GM12878 (cell line): ENCODE results near the gene SASH1. TPM values are rescaled to one million over a fixed set of nuclear protein-coding genes. Genes with fewer than 3 reads are reported as not detected.

Experiments
- ATAC-seq: fragments of 200-7000 bp; cut with Tn5 transposase; 3 replicates; pipeline ENCODE4 v1.9.1; 2020; ENCODE audit warnings: mild to moderate bottlenecking, moderate library complexity
- BruUV-seq: library from RNA; stranded (reverse); fragments of 400-500 nt; replicated peaks from 2 replicates; lab custom pipeline; 2021; lab: Mats Ljungman, UMichigan
- CTCF ChIA-PET: fragments of 300-600 bp; sonication (Branson Sonifier 250); formaldehyde crosslinking; extraction: SDS; loops from one replicate; lab custom pipeline; 2021; ENCODE audit warnings: inconsistent platforms; lab: Yijun Ruan, JAX
- POLR2A ChIA-PET: fragments of 350-600 bp; formaldehyde crosslinking; extraction: SDS; loops from one replicate; lab custom pipeline; 2021; ENCODE audit warnings: inconsistent platforms; lab: Charles Lee
- RAD21 ChIA-PET: fragments of 300-600 bp; sonication (Branson Sonifier 250); formaldehyde crosslinking; loops from one replicate; lab custom pipeline; 2023; ENCODE audit warnings: antibody characterized with exemption; ENCODE audit not compliant: unreplicated experiment; lab: Charles Lee
- SMC1A ChIA-PET: fragments of 300-600 bp; sonication (Branson Sonifier 250); formaldehyde crosslinking; loops from one replicate; lab custom pipeline; 2023; ENCODE audit not compliant: unreplicated experiment, uncharacterized antibody; lab: Charles Lee
- DNase-seq: peaks from one replicate; pipeline ENCODE4 v3.0.0-alpha.2; 2011; ENCODE audit warnings: low read depth, low spot score
- FAIRE-seq: peaks from 3 replicates; lab custom pipeline; 2011; peaks lifted over from hg19 to GRCh38; lab: Jason Lieb, UNC
- H2AFZ ChIP-seq: 2 replicates; pipeline ENCODE4 v1.6.0; 2011; ENCODE audit warnings: low read depth, low read length, control low read depth; ENCODE audit not compliant: control insufficient read depth
- H3K27ac ChIP-seq: 2 replicates; pipeline ENCODE4 v1.5.1; 2011; ENCODE audit warnings: control low read depth; ENCODE audit not compliant: control insufficient read depth, insufficient read depth
- H3K27me3 ChIP-seq, 2 experiments: replicated peaks in 1 of 2; 2 replicates each; pipeline versions ENCODE4 v1.6.0 to v1.6.1; 2011; ENCODE audit warnings: low read length in 1 of 2; ENCODE audit not compliant: control insufficient read depth in 2 of 2, insufficient read depth in 2 of 2
- H3K36me3 ChIP-seq, 2 experiments: 2 replicates each; pipeline ENCODE4 v1.5.1; 2011; ENCODE audit warnings: low read length in 1 of 2; ENCODE audit not compliant: control insufficient read depth in 2 of 2, insufficient read depth in 2 of 2
- H3K4me1 ChIP-seq: 2 replicates; pipeline ENCODE4 v1.6.1; 2011; ENCODE audit warnings: mild to moderate bottlenecking, low read length, moderate library complexity, mixed read lengths; ENCODE audit not compliant: control insufficient read depth, insufficient read depth
- H3K4me2 ChIP-seq: 2 replicates; pipeline ENCODE4 v1.6.0; 2011; ENCODE audit warnings: control low read depth; ENCODE audit not compliant: control insufficient read depth, insufficient read depth
- H3K4me3 ChIP-seq: fragments of 200-600 bp; sonication (generic); 2 replicates; pipeline ENCODE4 v1.5.1; 2016
- H3K79me2 ChIP-seq: 2 replicates; pipeline ENCODE4 v1.6.0; 2011; ENCODE audit warnings: low read length; ENCODE audit not compliant: control insufficient read depth, insufficient read depth
- H3K9ac ChIP-seq: 2 replicates; pipeline ENCODE4 v1.8.0; 2011; ENCODE audit warnings: low read length, control low read depth, mixed read lengths; ENCODE audit not compliant: control insufficient read depth, insufficient read depth
- H3K9me3 ChIP-seq: replicated peaks from 3 replicates; pipeline ENCODE4 v1.5.1; 2011; ENCODE audit warnings: mild to moderate bottlenecking, low read length; ENCODE audit not compliant: control insufficient read depth, insufficient read depth
- H4K20me1 ChIP-seq: 2 replicates; pipeline ENCODE4 v1.6.0; 2011; ENCODE audit not compliant: control insufficient read depth, insufficient read depth
- BACH1 ChIP-seq: fragments of 450-650 bp; IDR thresholded peaks from 2 replicates; pipeline ENCODE4 v1.6.1; 2017; ENCODE audit warnings: mild to moderate bottlenecking, borderline replicate concordance
- CHD4 ChIP-seq: fragments of 200-600 bp; sonication (generic); IDR thresholded peaks from 2 replicates; pipeline ENCODE4 v1.6.1; 2016; ENCODE audit warnings: mild to moderate bottlenecking
- EP300 ChIP-seq, 2 experiments: fragments of 150-350 bp in 1 of 2; IDR thresholded peaks; 2 replicates each; pipeline ENCODE4 v1.6.1; 2011 to 2012; ENCODE audit warnings: low read depth in 2 of 2, low read length in 2 of 2, borderline replicate concordance in 1 of 2, improper control_type of control experiment in 1 of 2, inconsistent platforms in 1 of 2; ENCODE audit not compliant: control insufficient read depth in 1 of 2
- FOS ChIP-seq: IDR thresholded peaks from 3 replicates; pipeline ENCODE4 v1.6.1; 2011; ENCODE audit warnings: borderline replicate concordance; ENCODE audit not compliant: insufficient read length; ENCODE audit errors: extremely low read depth
- GABPA ChIP-seq: IDR thresholded peaks from 2 replicates; pipeline ENCODE4 v1.6.1; 2014; ENCODE audit warnings: antibody characterized with exemption, low read depth, mild to moderate bottlenecking, inconsistent platforms
- KLF5 ChIP-seq: fragments of 450-650 bp; IDR thresholded peaks from 2 replicates; pipeline ENCODE4 v1.6.1; 2014; ENCODE audit warnings: mild to moderate bottlenecking; ENCODE audit not compliant: partially characterized antibody
- NRF1 ChIP-seq: conservative IDR thresholded peaks from 2 replicates; pipeline ENCODE4 v1.6.1; 2011; ENCODE audit warnings: mild to moderate bottlenecking, low read depth, low read length, improper control_type of control experiment
- SMARCA5 ChIP-seq: fragments of 450-650 bp; IDR thresholded peaks from 2 replicates; pipeline ENCODE4 v1.6.1; 2017; ENCODE audit warnings: mild to moderate bottlenecking
- TAF1 ChIP-seq: IDR thresholded peaks from 2 replicates; pipeline ENCODE4 v1.6.1; 2011; ENCODE audit warnings: mild to moderate bottlenecking, low read depth, low read length, borderline replicate concordance
- WGBS: methylation state at CpG from one replicate; pipeline ENCODE4 v1.1.6; 2016; ENCODE audit warnings: low lambda C conversion rate; ENCODE audit not compliant: insufficient replicate concordance, insufficient coverage; ENCODE audit errors: missing lambda C conversion rate; 5-methylcytosine and 5-hydroxymethylcytosine counted together
- in situ Hi-C: fragments of 300-500 bp; cut with MboI; formaldehyde crosslinking; loops from 9 replicates; pipeline ENCODE4 v1.14.3; 2018; ENCODE audit warnings: mixed read lengths
- intact Hi-C: fragments of 100-400 bp; cut with micrococcal nuclease; formaldehyde crosslinking; loops from one replicate; pipeline ENCODE4 v1.14.2; 2022; ENCODE audit not compliant: unreplicated experiment
- polyA plus RNA-seq, 11 experiments: library from polyadenylated mRNA; depleted of rRNA in 4 of 11; unstranded in 6 of 11; stranded (reverse) in 5 of 11; fragments of >200 nt; fragmentation: Nextera tagmentation in 4 of 11; fragmentation: Illumina TruSeq in 1 of 11; extraction: Ambion mirVana in 4 of 11; extraction: Trizol in 1 of 11; gene quantifications; 1 replicate in 1 of 11; 2 replicates in 10 of 11; pipeline versions ENCODE4 v1.2.1 to v1.2.3, GENCODE V29; 2011 to 2016; ENCODE audit warnings: inconsistent platforms in 2 of 11, missing spikeins in 2 of 11, low read depth in 1 of 11
- total RNA-seq, 4 experiments: library from RNA; depleted of rRNA in 3 of 4; stranded (reverse); fragments of >200 nt in 3 of 4; fragmentation: Illumina TruSeq in 1 of 4; extraction: Trizol in 1 of 4; gene quantifications; 2 replicates each; pipeline versions ENCODE4 v1.2.1 to v1.2.3, GENCODE V29; 2013 to 2021
- TF ChIP-seq, protein P1 (sequence below): fragments of 150-350 bp; IDR thresholded peaks from 2 replicates; pipeline ENCODE4 v1.6.1; 2016; ENCODE audit warnings: low read depth, low read length

The SASH1 gene
- total and polyA plus RNA-seq, 10 of the 15 experiments (the other 5 are each of a cell fraction or from before 2014, with no cell fraction given): 0.01 to 0.73 (median 0.14) TPM; not detected in 4

GRCh38 chr6:148525453-148525852 is 182.8 kb downstream of the SASH1 start:
- BruUV-seq: no TSS peak
- ChIA-PET CTCF (no interaction called here), SMC1A (no interaction called here), RAD21 (no interaction called here), POLR2A (no interaction called here)
- H3K27me3 ChIP-seq: no peaks in the 10 kb centered on the region
- H3K4me3 ChIP-seq: no peak overlapping the region
- no peaks in the 10 kb centered on the region for H3K36me3 ChIP-seq
- H2AFZ ChIP-seq: no peak overlapping the region
- no peak for DNase-seq
- H3K4me1 ChIP-seq: peaks cover 2% of the 10 kb centered on the region; the same call in 1 of the 2 replicates
- no peaks in the 10 kb centered on the region for H3K9me3 ChIP-seq
- FAIRE-seq: no peak
- WGBS: 10% methylated on average over 4 of the region's 4 CpGs
- H3K27ac ChIP-seq: no peak overlapping the region
- no peak; the same call in 2 of the 3 replicates for ATAC-seq
- TF ChIP-seq GABPA (no peak), SMARCA5 (no peak), CHD4 (no peak), EP300 (IDR thresholded peaks at IDR 0.05; ENCODE audit: borderline replicate concordance in 1 of 2, control insufficient read depth in 1 of 2, low read depth in 2 of 2, low read length in 2 of 2) (no peak), TAF1 (no peak), NRF1 (no peak), KLF5 (no peak), BACH1 (no peak), FOS (no peak)
- TF ChIP-seq, protein P1, sequence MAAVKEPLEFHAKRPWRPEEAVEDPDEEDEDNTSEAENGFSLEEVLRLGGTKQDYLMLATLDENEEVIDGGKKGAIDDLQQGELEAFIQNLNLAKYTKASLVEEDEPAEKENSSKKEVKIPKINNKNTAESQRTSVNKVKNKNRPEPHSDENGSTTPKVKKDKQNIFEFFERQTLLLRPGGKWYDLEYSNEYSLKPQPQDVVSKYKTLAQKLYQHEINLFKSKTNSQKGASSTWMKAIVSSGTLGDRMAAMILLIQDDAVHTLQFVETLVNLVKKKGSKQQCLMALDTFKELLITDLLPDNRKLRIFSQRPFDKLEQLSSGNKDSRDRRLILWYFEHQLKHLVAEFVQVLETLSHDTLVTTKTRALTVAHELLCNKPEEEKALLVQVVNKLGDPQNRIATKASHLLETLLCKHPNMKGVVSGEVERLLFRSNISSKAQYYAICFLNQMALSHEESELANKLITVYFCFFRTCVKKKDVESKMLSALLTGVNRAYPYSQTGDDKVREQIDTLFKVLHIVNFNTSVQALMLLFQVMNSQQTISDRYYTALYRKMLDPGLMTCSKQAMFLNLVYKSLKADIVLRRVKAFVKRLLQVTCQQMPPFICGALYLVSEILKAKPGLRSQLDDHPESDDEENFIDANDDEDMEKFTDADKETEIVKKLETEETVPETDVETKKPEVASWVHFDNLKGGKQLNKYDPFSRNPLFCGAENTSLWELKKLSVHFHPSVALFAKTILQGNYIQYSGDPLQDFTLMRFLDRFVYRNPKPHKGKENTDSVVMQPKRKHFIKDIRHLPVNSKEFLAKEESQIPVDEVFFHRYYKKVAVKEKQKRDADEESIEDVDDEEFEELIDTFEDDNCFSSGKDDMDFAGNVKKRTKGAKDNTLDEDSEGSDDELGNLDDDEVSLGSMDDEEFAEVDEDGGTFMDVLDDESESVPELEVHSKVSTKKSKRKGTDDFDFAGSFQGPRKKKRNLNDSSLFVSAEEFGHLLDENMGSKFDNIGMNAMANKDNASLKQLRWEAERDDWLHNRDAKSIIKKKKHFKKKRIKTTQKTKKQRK: no peak
- H3K4me2 ChIP-seq: no peak overlapping the region
- no peaks in the 10 kb centered on the region for H4K20me1 ChIP-seq
- H3K9ac ChIP-seq: no peak overlapping the region
- no peaks in the 10 kb centered on the region for H3K79me2 ChIP-seq
- in situ Hi-C loops: no loop called here
- intact Hi-C loops: no loop called here
